Gastrocnemius medialis (tissue), 4 donors: ENCODE measurements around the gene RNF115.

Experiments used
- POLR2A ChIP-seq, 2 donors: fragments of 450-650 bp; IDR thresholded peaks; one replicate each; pipeline ENCODE4 v1.6.1; 2017; ENCODE audit warnings: antibody characterized with exemption in 2 of 2, mild to moderate bottlenecking in 2 of 2, moderate library complexity in 2 of 2
- TF ChIP-seq, protein P1 (sequence below), 5 experiments: fragments of 450-650 bp in 3 of 5; fragments of 200-600 bp in 2 of 5; sonication (generic) in 2 of 5; IDR thresholded peaks in 4 of 5; conservative IDR thresholded peaks in 1 of 5; 1 replicate in 4 of 5; 2 replicates in 1 of 5; pipeline ENCODE4 v1.5.1; 2016 to 2019; ENCODE audit warnings: antibody characterized with exemption in 5 of 5, mild to moderate bottlenecking in 3 of 5, moderate library complexity in 3 of 5

DNA sequence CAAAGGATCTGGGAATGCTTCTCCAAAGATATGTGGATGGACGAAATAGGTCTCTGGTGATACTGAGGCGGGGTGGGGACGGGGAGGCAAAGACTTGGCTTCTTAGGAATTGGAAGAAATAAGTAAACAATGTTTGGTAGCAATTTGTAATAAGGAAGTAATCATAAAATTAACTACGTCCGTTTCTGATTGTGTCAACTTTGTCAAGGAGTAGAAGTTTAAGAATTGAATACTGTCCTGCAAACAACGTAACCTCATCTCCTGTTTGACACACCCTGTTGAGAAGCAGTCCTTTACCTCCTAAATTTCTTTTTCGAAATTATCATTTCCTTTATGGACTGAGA lies 576 bp upstream of the RNF115 start:
- no peak for TF ChIP-seq POLR2A (IDR thresholded peaks at IDR 0.05)
- TF ChIP-seq, protein P1, sequence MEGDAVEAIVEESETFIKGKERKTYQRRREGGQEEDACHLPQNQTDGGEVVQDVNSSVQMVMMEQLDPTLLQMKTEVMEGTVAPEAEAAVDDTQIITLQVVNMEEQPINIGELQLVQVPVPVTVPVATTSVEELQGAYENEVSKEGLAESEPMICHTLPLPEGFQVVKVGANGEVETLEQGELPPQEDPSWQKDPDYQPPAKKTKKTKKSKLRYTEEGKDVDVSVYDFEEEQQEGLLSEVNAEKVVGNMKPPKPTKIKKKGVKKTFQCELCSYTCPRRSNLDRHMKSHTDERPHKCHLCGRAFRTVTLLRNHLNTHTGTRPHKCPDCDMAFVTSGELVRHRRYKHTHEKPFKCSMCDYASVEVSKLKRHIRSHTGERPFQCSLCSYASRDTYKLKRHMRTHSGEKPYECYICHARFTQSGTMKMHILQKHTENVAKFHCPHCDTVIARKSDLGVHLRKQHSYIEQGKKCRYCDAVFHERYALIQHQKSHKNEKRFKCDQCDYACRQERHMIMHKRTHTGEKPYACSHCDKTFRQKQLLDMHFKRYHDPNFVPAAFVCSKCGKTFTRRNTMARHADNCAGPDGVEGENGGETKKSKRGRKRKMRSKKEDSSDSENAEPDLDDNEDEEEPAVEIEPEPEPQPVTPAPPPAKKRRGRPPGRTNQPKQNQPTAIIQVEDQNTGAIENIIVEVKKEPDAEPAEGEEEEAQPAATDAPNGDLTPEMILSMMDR (IDR thresholded peaks at IDR 0.05 in 4 of 5, conservative IDR thresholded peaks at IDR 0.05 in 1 of 5) = no peak
